ENCODE data around the gene STXBP2. TPM values are rescaled to one million over a fixed set of nuclear protein-coding genes. Genes with fewer than 3 reads are reported as not detected.

The STXBP2 gene
- total and polyA plus RNA-seq, 9 of the 15 experiments (the other 6 are each of a cell fraction or from before 2014, with no cell fraction given), result 2.5 to 163 (median 71.3) TPM

DNA sequence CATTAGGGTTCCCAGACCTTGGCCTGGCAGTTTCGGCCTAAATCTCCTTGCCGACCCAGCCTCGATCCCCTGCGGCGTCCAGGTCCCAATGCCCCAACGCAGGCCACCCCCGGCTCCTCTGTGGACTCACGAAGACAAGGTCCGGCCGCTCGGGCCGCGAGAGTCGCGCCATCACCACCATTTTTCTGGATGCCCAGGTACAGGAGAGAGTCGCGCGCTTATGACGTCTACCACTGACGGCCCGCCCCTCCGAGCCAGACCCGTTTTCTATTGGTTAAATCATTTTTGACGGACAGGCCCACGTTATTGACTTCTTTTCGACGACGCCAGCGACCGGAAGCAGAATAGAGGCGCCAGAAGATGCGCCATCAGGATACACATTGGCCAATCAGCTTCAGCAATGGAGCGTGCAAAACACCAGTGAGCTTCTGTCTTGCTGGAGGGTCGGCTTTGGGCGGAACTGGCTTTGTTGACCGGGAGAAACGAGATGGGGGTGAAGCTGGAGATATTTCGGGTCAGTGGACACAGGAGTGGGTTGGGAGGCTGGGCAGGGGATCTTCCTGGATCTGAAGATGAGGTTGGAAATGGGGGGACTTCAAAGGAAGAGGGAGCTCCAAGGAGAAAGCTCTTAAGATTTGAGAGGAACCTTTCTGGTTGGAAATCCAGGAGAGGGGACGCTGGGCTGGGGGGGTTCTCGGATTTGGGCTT, 7.4 kb upstream of the STXBP2 start, which contains the start of the genes PET100 and XAB2 (continued):
- TF ChIP-seq, protein P1, sequence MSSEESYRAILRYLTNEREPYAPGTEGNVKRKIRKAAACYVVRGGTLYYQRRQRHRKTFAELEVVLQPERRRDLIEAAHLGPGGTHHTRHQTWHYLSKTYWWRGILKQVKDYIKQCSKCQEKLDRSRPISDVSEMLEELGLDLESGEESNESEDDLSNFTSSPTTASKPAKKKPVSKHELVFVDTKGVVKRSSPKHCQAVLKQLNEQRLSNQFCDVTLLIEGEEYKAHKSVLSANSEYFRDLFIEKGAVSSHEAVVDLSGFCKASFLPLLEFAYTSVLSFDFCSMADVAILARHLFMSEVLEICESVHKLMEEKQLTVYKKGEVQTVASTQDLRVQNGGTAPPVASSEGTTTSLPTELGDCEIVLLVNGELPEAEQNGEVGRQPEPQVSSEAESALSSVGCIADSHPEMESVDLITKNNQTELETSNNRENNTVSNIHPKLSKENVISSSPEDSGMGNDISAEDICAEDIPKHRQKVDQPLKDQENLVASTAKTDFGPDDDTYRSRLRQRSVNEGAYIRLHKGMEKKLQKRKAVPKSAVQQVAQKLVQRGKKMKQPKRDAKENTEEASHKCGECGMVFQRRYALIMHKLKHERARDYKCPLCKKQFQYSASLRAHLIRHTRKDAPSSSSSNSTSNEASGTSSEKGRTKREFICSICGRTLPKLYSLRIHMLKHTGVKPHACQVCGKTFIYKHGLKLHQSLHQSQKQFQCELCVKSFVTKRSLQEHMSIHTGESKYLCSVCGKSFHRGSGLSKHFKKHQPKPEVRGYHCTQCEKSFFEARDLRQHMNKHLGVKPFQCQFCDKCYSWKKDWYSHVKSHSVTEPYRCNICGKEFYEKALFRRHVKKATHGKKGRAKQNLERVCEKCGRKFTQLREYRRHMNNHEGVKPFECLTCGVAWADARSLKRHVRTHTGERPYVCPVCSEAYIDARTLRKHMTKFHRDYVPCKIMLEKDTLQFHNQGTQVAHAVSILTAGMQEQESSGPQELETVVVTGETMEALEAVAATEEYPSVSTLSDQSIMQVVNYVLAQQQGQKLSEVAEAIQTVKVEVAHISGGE (CRISPR knock-in tag; IDR thresholded peaks at IDR 0.05), result no peak
- TF ChIP-seq FOXK1 (CRISPR knock-in tag; IDR thresholded peaks at IDR 0.05; ENCODE audit: borderline replicate concordance) (0 out of 2 replicates have a peak, but pooled peaks have one; percentile 82), TCF3 (CRISPR knock-in tag; IDR thresholded peaks at IDR 0.05) (no peak), NFE2L1 (tag; IDR thresholded peaks at IDR 0.05; ENCODE audit: borderline replicate concordance, low read depth) (no peak), CHD1 (IDR thresholded peaks at IDR 0.05; ENCODE audit: low read length) (no peak), HNRNPK (IDR thresholded peaks at IDR 0.05; ENCODE audit: low read depth, low read length, poor library complexity, severe bottlenecking) (no peak), FOXJ2 (tag; IDR thresholded peaks at IDR 0.05) (no peak), HDAC1 (IDR thresholded peaks at IDR 0.05) (peak in 1 of 2 experiments; percentile 94; a peak in 2 of 4 replicates), ZNF696 (CRISPR knock-in tag; conservative IDR thresholded peaks at IDR 0.05) (no peak), HCFC1 (IDR thresholded peaks at IDR 0.05; ENCODE audit: low read depth, low read length) (peak; percentile 84)
- TF ChIP-seq, protein P2, sequence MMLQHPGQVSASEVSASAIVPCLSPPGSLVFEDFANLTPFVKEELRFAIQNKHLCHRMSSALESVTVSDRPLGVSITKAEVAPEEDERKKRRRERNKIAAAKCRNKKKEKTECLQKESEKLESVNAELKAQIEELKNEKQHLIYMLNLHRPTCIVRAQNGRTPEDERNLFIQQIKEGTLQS (IDR thresholded peaks at IDR 0.05), result peak; percentile 39; the same call in 1 of the 2 replicates
- TF ChIP-seq, protein P2 (CRISPR knock-in tag; conservative IDR thresholded peaks at IDR 0.05), result 0 out of 2 replicates have a peak, but pooled peaks have one; percentile 23
- TF ChIP-seq, protein P3, sequence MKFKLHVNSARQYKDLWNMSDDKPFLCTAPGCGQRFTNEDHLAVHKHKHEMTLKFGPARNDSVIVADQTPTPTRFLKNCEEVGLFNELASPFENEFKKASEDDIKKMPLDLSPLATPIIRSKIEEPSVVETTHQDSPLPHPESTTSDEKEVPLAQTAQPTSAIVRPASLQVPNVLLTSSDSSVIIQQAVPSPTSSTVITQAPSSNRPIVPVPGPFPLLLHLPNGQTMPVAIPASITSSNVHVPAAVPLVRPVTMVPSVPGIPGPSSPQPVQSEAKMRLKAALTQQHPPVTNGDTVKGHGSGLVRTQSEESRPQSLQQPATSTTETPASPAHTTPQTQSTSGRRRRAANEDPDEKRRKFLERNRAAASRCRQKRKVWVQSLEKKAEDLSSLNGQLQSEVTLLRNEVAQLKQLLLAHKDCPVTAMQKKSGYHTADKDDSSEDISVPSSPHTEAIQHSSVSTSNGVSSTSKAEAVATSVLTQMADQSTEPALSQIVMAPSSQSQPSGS (CRISPR knock-in tag; IDR thresholded peaks at IDR 0.05), result no peak
- TF ChIP-seq, protein P4, sequence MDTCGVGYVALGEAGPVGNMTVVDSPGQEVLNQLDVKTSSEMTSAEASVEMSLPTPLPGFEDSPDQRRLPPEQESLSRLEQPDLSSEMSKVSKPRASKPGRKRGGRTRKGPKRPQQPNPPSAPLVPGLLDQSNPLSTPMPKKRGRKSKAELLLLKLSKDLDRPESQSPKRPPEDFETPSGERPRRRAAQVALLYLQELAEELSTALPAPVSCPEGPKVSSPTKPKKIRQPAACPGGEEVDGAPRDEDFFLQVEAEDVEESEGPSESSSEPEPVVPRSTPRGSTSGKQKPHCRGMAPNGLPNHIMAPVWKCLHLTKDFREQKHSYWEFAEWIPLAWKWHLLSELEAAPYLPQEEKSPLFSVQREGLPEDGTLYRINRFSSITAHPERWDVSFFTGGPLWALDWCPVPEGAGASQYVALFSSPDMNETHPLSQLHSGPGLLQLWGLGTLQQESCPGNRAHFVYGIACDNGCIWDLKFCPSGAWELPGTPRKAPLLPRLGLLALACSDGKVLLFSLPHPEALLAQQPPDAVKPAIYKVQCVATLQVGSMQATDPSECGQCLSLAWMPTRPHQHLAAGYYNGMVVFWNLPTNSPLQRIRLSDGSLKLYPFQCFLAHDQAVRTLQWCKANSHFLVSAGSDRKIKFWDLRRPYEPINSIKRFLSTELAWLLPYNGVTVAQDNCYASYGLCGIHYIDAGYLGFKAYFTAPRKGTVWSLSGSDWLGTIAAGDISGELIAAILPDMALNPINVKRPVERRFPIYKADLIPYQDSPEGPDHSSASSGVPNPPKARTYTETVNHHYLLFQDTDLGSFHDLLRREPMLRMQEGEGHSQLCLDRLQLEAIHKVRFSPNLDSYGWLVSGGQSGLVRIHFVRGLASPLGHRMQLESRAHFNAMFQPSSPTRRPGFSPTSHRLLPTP (IDR thresholded peaks at IDR 0.05; ENCODE audit: borderline replicate concordance, extremely low read depth, insufficient read length), result no peak
- TF ChIP-seq, protein P5, sequence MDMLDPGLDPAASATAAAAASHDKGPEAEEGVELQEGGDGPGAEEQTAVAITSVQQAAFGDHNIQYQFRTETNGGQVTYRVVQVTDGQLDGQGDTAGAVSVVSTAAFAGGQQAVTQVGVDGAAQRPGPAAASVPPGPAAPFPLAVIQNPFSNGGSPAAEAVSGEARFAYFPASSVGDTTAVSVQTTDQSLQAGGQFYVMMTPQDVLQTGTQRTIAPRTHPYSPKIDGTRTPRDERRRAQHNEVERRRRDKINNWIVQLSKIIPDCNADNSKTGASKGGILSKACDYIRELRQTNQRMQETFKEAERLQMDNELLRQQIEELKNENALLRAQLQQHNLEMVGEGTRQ (CRISPR knock-in tag; IDR thresholded peaks at IDR 0.05), result no peak
